HG03060 (cell line): ENCODE data around the gene OTUB1.

Experiments used
- ATAC-seq: cut with Tn5 transposase; IDR thresholded peaks from one replicate; pipeline ENCODE4 v1.9.1; 2021; ENCODE audit warnings: low read depth, moderate number of reproducible peaks; ENCODE audit not compliant: unreplicated experiment

Gene OTUB1

DNA sequence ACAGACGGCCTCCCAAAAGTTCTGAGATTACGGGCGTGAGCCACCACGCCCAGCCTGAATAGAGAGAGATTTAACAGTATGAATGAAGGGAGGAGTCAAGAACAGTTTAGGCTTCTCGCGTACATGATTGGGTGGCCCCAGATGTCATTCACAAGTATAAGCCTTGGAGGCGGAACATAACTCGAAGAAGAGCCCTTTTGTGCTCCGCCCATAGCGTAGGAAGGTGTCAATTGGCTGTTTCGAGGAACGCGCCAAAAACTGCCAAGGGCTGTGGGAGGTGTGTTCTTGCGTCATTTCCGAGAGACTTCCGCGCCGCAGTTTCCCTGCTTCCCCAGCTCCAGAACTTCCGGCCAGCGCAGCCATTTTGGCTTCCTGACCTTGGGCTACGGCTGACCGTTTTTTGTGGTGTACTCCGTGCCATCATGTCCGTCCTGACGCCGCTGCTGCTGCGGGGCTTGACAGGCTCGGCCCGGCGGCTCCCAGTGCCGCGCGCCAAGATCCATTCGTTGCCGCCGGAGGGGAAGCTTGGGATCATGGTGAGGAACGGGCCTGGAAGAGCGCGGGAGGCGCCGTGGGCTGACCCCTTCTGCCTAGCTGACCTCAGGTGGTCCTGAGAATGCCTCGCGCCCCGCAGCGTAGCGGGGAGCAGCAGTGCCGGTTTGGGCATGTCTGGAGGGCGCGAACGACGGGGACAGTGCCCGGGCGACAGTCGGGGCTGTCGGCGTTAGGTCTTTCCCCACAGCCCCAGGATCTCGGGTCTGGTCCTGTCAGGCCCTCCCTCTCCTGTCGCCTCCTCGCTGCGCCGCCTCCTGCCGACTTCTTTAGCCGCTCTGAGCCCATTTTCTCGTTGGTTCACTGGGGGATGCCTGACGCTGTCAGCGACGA, 11.7 kb upstream of the OTUB1 start, which contains the start of gene COX8A:
TSS of gene COX8A (plus strand) at position 362 of the 885 bp plus-strand sequence. CDS start at position 423, 61 bp downstream.
- ATAC-seq = peak; percentile 99

DNA sequence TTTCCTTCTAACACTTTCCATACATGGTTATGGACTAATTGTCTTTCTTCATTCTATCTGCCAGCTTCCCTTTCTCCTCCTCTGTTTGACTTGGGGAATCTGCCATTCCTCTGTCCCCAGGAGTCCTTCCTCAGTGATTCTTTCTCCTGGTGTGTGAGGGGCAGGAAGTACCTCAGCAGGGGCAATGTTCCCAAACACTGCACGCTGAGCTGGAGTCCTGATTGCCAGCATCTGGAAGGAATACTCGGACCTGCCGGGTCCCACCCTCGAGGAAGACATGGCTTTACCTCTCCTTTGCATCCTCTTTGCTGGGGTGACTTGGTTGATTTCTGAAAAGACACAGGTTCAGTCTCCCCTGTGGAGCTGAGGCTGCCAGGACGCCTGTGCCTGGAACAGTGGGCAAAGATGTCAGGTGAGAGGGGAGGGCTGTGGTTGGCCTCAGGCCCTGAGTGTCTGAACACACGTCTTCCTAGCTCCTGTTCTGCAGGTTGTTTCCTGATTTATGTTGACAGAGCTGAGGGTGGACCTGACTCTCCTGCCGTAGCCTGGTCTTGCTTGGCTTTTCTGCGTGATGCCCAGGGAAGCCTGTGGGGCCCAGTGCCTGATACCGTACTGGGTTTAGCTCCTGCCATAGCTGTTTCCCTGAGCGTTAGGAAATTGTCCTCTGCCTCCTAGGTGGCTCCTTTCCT, 7.5 kb upstream of the OTUB1 start:
- ATAC-seq = no peak

DNA sequence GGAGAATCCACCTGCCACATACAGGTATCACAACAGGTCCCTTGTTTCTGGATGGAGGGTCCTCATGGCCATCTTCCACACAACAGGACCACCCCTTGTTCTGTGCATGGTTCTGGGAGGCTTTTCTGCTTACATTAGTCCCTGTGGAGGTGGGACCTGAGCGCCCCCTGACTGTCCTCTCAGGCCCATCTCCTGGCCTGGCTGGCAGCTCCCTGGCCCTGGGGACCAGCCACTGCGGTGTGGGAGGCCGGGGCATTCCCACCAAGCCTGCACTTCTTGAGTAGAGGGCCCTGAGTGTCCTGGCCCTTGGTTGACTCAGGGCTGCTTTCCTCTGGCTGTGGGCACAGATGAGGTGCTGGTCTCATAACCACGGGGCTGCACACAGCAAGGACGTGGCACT, 6.8 kb upstream of the OTUB1 start:
- no peak for ATAC-seq

DNA sequence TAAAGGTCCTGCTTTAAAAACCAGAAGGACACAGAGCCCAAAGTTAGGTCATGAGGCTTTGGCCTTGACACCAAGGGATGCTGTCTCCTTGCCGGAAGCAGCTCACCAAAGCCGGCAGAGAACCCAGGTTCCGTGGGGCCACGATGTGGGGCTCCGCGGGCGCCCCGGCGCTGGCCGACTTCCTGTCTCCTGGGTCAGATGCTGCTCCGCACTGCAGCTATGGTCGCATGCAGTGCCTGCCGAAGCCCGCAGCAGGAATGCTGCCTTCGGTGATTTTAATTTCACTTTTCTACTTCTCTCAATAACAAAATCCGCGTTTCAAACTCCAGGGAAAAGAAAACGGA, 454 bp upstream of the OTUB1 start:
- ATAC-seq = no peak

DNA sequence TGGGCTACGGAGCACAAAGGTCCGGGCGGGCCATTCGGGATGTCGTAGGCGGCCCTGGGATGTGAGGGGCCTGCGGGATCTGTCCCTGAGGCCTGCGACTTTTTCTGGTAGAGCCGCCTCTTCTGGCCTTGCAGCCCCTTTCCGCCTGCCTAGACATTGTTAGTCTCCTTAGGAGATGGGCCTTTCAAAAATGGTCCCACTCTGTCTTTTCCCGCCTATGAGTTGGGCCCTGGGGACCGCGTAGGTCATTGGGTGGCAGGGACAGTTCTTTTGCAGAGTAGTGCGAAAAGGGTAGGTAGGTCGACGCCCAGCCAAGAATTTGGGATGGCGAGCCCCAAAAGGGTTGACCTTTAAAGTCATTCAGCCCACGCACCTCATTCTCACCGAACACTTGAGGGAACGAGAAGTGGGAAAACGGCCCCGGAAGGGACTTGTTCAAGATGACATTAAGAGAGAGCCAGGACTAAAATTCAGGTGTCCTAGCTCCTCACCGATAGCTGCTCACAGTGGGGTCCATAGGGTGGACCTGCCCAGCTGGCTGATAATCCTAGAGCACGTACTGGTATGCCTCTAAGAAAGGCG, 785 bp downstream of the OTUB1 start:
- no peak for ATAC-seq

DNA sequence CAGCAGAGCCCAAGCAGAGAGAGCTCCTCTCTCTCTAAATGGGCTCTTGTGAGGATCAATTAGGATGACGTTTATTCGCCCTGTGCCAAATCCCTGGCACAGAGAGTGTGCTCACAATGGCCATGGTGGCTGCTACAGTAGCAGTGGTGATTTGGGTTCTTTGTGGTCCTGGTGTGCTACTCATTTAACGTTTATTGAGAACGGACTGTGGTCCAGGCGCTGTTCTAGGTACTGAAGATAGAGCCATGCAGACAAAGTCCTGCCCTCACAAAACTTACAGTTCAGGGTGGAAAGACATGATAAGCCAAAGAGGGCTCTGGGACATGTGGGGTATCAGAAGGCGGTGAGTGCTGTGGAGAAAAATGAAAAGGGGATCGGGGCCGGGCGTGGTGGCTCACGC, 5.3 kb downstream of the OTUB1 start:
- no peak for ATAC-seq

DNA sequence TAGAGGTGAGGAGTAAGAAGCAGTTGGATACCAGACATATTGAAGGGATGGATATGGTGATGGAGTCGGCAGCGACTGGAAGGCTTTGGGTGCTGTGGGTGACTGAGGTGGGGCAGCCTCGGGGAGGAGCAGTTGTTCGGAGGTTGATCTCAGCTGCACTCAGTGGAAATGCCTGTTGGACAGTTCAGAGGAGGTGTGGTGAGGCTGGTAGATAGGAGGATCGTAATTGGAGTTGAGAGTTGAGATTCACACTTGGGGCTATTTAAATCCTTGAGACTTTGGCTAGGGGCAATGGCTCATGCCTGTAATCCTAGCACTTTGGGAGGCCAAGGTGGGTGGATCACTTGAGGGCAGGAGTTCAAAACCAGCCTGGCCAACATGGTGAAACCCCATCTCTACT, 6.9 kb downstream of the OTUB1 start:
- no peak for ATAC-seq

DNA sequence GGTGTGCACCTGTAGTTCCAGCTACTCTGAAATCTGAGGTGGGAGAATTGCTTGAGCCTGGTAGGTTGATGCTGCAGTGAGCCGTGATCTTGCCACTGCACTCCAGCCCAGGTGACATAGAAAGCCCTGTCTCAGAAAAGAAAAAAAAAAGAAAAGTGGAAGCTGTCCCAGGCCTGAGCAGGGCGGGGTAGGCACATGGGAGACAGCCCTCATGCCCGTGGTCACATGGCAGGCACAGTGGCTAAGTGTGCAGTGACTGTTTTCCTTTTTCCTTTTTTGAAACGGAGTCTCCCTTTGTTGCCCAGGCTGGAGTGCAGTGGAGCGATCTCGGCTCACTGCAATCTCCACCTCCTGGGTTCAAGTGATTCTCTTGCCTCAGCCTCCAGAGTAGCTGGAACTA, 7.8 kb downstream of the OTUB1 start:
- no peak for ATAC-seq

DNA sequence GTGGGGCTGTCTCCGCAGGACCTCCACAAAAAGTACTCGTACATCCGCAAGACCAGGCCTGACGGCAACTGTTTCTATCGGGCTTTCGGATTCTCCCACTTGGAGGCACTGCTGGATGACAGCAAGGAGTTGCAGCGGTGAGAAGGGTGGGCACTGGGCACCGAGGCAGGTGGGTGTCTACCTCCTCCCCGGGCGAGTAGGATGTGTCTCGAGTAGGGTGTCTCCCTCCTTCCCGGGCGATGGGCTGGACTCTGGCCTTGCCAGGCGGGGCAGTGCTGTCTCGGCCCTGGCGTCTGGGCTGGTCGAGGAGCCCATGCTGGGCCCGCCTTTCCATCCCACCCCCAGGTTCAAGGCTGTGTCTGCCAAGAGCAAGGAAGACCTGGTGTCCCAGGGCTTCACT, 10.3 kb downstream of the OTUB1 start:
- no peak for ATAC-seq

DNA sequence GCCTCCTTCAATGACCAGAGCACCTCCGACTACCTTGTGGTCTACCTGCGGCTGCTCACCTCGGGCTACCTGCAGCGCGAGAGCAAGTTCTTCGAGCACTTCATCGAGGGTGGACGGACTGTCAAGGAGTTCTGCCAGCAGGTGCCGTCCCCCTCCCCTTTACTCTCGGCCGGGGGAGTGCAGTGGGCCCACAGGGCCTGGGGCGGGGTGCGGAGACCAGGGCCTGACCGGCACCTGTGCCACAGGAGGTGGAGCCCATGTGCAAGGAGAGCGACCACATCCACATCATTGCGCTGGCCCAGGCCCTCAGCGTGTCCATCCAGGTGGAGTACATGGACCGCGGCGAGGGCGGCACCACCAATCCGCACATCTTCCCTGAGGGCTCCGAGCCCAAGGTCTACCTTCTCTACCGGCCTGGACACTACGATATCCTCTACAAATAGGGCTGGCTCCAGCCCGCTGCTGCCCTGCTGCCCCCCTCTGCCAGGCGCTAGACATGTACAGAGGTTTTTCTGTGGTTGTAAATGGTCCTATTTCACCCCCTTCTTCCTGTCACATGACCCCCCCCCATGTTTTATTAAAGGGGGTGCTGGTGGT, 11.0 kb downstream of the OTUB1 start:
- no peak for ATAC-seq

DNA sequence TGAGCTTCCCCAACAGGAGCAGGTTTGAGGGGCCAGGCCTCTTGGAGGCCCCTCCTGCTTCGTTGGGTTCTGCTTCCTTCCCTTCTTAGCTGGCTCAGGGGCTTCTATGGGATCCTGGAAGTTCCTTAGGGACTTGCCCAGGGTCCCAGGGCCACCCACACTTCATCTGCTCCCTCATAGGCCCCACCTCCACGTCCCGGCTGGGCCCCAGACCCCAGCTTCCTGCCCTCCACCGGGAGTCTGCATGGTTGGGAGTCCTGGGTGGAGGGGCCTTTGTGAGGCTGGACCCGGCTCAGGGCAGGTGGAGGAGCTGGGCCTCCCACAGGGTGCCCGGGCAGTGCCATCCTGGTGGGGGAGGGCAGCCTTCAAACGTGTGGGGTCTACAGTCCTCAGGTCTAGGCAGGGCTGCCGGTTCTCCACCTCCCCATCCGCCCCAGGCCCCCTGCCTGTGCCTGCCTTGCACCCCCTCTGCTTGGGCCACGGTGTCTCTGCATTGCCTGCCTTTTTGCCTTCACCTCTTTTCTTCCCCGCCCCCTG, 11.6 kb downstream of the OTUB1 start:
- ATAC-seq = no peak

DNA sequence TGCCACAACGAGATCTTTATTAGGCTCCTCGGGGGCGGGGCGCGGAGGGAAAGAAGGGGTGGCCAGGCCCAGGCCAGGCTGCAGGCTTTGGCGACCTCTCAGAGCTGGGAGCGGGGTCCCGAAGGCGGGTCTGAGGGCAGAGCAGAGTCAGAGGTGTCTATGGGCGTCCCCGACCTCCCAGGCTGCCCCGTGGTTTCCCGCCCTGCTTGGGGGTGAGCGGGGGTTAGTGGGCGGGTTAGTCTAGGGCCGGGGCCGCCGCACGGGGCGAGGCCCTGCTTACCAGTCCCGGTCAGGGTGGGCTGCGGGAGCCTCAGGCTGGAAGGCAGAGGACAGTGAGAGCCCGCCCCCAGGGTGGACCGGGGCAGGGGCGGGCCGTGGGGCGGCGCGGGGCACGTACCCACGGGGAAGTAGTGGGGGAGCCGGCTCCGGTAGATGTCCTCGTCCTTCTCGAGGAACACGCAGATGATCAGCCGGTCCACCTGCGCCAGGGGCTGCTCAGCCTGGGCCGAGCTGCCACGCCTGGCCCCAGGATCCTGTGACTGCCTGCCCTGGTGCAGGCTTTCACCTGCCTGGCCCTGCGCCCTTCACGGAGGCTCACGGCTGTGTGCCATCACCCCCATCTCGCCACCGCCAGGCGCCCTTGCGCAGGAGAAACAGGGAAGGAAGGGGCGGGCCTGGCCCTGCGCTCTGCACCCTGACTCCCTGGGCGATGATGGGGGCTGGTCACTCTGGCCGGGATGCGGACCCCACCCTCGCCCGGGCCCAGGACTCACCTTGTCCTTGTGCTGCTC, 12.5 kb downstream of the OTUB1 start:
- no peak for ATAC-seq

DNA sequence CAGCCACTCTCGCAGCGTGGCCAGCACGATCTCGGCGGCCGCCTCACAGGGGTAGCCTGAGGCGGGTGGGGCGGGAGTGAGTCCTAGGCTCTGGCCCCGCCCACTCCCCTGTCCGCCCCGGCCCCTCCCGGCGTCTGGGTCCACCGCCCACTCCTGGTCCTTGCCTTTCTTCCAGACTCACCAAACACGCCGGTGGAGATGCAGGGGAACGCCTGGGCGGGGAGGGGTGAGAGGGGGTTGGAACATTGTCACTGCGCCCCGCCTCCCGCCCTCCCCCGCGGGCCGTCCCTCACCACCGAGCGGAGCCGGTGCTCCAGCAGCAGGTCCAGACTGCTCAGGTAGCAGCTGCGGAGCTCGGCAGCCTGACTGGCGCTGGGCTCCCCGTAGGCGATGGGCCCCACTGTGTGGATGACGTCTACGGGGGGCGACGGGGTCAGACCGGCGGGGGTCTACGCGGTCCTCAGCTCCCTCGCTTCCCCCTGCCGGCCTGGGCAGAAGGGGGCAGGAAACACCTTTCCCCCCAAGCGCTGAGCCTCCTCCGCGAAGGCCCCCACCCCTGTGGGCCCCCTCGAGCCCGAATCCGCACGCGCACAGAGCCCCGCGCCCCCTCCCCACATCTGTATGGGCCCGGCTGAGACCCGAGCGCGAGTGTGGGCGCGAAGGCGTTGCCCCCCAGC, 13.2 kb downstream of the OTUB1 start:
- ATAC-seq = no peak

DNA sequence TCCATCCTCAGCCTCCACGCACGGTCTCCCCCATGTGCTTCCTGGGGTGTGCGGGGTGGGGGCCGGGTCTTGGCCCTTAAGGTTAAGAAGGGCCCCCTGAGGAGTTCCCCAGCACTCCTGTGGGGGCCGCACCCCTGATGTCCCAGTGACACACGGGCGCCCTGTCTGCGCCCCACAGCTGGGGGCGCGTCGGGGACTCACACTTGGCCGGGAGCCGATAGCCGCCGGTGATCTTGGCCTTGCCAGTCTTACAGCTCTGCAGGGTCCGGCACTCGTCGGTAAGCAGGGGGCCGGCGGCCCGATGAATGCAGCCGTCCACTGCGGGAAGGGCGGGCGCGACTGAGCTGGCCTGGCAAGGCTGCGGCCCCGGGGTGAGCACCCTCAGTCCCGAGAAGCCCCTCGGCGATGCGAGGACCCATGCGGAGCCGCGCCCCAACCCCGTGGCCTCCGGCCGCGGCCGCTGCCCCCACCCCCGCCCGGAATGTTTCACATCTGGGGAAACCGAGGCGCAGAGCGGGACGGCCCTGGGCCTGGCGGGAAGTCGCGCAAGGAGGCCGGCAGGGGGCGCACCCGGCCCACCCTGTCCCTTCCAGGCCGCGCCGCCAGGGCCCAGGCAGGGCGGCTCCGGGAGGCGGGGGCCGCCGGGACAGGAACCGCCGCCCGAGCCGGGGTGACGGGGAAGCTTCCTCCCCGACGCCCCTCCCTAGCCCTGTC, 13.9 kb downstream of the OTUB1 start:
- no peak for ATAC-seq

DNA sequence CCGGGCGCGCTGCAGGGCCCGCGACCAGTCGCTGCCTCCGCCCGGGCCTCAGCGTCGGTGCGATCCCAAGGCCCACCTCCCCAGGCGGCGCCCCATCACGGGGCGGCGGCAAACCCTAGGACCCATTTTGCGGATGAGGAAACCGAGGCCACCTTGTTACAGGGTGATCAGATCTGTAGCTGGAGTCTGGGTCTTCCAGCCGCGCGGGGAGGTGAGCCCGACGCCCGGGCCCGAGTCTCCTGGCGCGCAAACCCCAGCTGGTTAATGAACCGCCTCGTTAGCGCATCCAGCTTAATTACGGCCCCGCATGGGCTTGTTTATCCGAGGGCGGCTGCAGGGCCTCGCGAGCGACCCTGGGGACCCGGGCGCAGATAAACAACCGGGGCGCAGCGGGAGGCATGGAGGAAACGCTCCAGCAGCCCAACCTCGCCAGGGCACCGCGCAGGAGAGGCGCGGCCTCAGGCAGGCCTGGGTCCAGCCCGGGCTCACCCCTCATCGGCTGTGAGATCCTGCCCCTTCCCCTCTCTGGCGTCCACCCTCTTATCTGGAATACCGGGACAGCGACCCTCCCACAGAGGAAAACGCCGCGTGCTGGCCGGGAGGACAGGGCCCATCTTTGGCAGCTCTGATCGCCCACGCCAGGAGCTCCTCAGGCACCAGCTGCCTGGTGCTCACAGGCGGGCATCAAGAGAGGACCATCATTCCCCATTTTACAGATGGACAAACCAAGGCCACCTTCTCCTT, 14.7 kb downstream of the OTUB1 start:
- no peak for ATAC-seq

DNA sequence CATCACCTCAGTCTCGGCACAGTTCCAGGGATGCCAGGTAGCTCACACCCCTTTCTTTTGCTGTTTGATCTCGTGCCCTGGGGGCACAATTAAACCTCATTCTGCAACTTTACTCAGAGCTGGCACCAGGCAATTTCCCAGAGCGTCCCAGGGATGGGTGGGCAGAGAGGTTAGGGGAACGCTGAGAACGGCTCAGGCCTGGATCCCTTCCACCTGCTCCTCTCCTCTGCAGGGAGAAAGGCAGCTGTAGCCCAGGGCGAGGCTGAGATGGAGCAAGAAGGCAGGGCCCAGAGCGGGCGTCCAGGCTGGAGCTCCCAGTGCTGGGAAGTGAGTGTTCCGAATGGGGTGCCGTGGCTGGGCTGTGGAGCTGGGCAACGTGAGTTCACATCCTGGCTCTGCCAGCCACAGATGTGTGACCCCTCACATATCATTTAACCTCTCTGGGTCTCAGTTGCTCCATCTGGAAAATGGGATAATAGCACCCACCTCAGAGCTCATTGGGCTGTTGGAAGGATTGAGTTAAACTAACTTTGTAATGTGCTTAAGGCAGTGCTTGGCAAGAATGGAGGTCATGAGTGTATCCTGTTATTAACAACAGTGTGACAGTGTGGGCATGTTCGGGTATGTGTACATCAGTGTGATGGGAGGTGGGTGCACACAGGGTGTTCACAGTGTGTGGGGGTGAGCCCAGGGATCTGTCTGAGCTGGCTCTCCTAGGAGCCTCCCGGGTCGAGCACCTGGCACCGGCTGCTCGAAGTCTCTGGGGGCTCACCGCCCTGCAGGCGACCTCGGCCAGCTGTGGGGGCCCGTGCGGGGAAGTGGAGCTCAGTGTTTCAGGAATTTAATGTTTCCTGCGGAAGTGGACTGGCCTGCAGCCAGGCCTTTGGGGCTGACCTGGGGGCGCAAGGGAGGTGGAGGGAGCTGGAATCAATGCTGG, 15.5 kb downstream of the OTUB1 start:
- ATAC-seq = no peak
